Heart left ventricle (tissue), 16 donors: Measurements from ENCODE around the gene TMC5. TPM values are rescaled to one million over a fixed set of nuclear protein-coding genes. Genes with fewer than 3 reads are reported as not detected.
A peak's percentile ranks its signal among the peaks of the same experiment; 100 is the strongest.
"Not testable (repeated sequence)": the region's sequence is repeated elsewhere in the genome, so short reads cannot be mapped to it uniquely, and the experiment has no call there.

ENCODE experiments used
- ATAC-seq, 4 donors: fragments of 200-7000 bp; cut with Tn5 transposase; one replicate each; pipeline ENCODE4 v1.9.1; 2020 to 2022; ENCODE audit warnings: moderate library complexity in 4 of 4, mild to moderate bottlenecking in 3 of 4, moderate number of reproducible peaks in 1 of 4
- DNase-seq, 5 donors: peaks; one replicate each; pipeline ENCODE4 v3.0.0-alpha.2; 2020
- H3K27ac ChIP-seq, 12 donors: fragments of 200-600 bp; sonication (generic) in 4 of 12; one replicate each; pipeline versions ENCODE4 v1.5.0 to v1.8.0; 2016 to 2022; ENCODE audit warnings: mild to moderate bottlenecking in 2 of 12
- H3K27me3 ChIP-seq, 9 donors: fragments of 200-600 bp; sonication (generic) in 2 of 9; one replicate each; pipeline versions ENCODE4 v1.5.1 to v1.8.0; 2016 to 2022; ENCODE audit warnings: mild to moderate bottlenecking in 3 of 9
- H3K36me3 ChIP-seq, 9 donors: fragments of 200-600 bp; sonication (generic) in 2 of 9; one replicate each; pipeline versions ENCODE4 v1.5.0 to v1.8.0; 2018 to 2022; ENCODE audit warnings: mild to moderate bottlenecking in 2 of 9
- H3K4me1 ChIP-seq, 12 donors: fragments of 200-600 bp; sonication (generic) in 4 of 12; one replicate each; pipeline versions ENCODE4 v1.5.0 to v1.8.0; 2016 to 2022; ENCODE audit warnings: mild to moderate bottlenecking in 3 of 12
- H3K4me3 ChIP-seq, 12 donors: fragments of 200-600 bp; sonication (generic) in 4 of 12; one replicate each; pipeline versions ENCODE4 v1.5.0 to v1.8.0; 2017 to 2022; ENCODE audit warnings: mild to moderate bottlenecking in 9 of 12, moderate library complexity in 4 of 12
- H3K9me3 ChIP-seq, 12 donors: fragments of 200-600 bp; sonication (generic) in 4 of 12; one replicate each; pipeline versions ENCODE4 v1.5.0 to v1.8.0; 2016 to 2022; ENCODE audit warnings: mild to moderate bottlenecking in 1 of 12
- CTCF ChIP-seq, 12 donors: fragments of 200-600 bp; sonication (generic) in 4 of 12; IDR thresholded peaks; one replicate each; pipeline versions ENCODE4 v1.5.0 to v1.8.0; 2018 to 2022; ENCODE audit warnings: antibody characterized with exemption in 12 of 12, mild to moderate bottlenecking in 5 of 12
- POLR2A ChIP-seq, 2 donors: fragments of 450-650 bp; IDR thresholded peaks; one replicate each; pipeline ENCODE4 v1.6.1; 2017; ENCODE audit warnings: antibody characterized with exemption in 2 of 2, mild to moderate bottlenecking in 2 of 2, moderate library complexity in 2 of 2
- WGBS, 4 donors: extraction: QIAGEN DNeasy Blood & Tissue Kit in 2 of 4; methylation state at CpG; one replicate each; pipeline versions ENCODE4 v1.1.5 to v1.1.7; 2013 to 2018; 5-methylcytosine and 5-hydroxymethylcytosine counted together
- intact Hi-C, 10 donors: fragments of 100-400 bp; cut with DNase I; formaldehyde crosslinking; loops; one replicate each; pipeline versions ENCODE4 v1.11.1 to v1.14.2; 2022
- polyA plus RNA-seq, 2 donors: library from polyadenylated mRNA; stranded (reverse); fragments of 200-250 nt; gene quantifications; one replicate each; pipeline ENCODE4 v1.2.3, GENCODE V29; 2013
- total RNA-seq, 9 donors: library from RNA; depleted of rRNA in 2 of 9; stranded (reverse); fragments of >200 nt in 2 of 9; fragmentation: NEBNext Ultra II Directional in 3 of 9; extraction: Animal tissue kit (Norgen Biotek cat#: 25700) in 3 of 9; gene quantifications; one replicate each; pipeline versions ENCODE4 v1.1.0 to v1.2.4, GENCODE V29; 2016 to 2023
- donor health status: ischemic (EF 13 %, LVEDD 7.1; RV severe dilation, severe dysfunction).
- donor health status: healthy with polysubstance abuse.
- donor health status: DM: no; HTN: yes; CAD: no.
- donor health status: DM: no; HTN: no; CAD: no.
- donor health status: ischemic (EF 25% LVEDD 6.9; RV normal size, moderate dysfunction).
- donor health status: ischemic (EF 25% LVEDD 5.7; RV mildly dilated, moderate dysfunction).
- donor health status: healthy.
- donor health status: DM: yes; HTN: yes; CAD: no.
- donor health status: ischemic (EF 35%, LVEDD 5.7; RV mildly dilated, moderate dysfunction).
- donor health status: nonischemic (EF 11% LVEDD 7.7; RV severe dilation, severe dysfunction).
- donor health status: DM: yes; HTN: yes; CAD: no.
- donor health status: PGD.
- donor health status: ischemic (EF 29% LVEDD 5.4; RV normal size, mild dysfunction).
- donor health status: nonischemic (EF 23%, LVEDD 6.1; RV moderate dilation, normal function).

TMC5 gene
- total and polyA plus RNA-seq, 11 donors, result 1.8 TPM; not detected in 10

- DNase-seq (peak in 1 of 5 donors; percentile 28), ATAC-seq (peak in 2 of 4 donors; percentile 36 to 52)
- no peak for TF ChIP-seq POLR2A (IDR thresholded peaks at IDR 0.05)
- peak in 7 of 12 donors; percentile 6 to 35 (median 26) for TF ChIP-seq CTCF (IDR thresholded peaks at IDR 0.05)
- H3K4me1 ChIP-seq, result no peaks in the 10 kb centered on the region
- intact Hi-C loops, result no loop called here
- no peak overlapping the region for H3K4me3 ChIP-seq
- peaks cover 0 to 9% (median 0%) of the 10 kb centered on the region in 12 donors for H3K9me3 ChIP-seq
- H3K27me3 ChIP-seq, result peaks cover 0 to 57% (median 10%) of the 10 kb centered on the region in 9 donors
- WGBS, 4 donors, result 15 to 24% (median 16%) methylated on average over 5 of the region's 5 CpGs
- no peaks in the 10 kb centered on the region for H3K36me3 ChIP-seq
- H3K27ac ChIP-seq, result no peak overlapping the region
Observed at GRCh38 chr16:19389246-19389645, 28.4 kb upstream of the TMC5 start.

- peaks cover 0 to 46% (median 10%) of the 10 kb centered on the region in 9 donors for H3K27me3 ChIP-seq
Observed at GRCh38 chr16:19391185-19391776, 26.4 kb upstream of the TMC5 start.

GRCh38 chr16:19392352-19392751, 25.3 kb upstream of the TMC5 start:
- DNase-seq (no peak), ATAC-seq (no peak)
- Histone ChIP-seq H3K4me1 (no peaks in the 10 kb centered on the region), H3K27ac (no peak overlapping the region), H3K9me3 (peaks cover 0 to 4% (median 0%) of the 10 kb centered on the region in 12 donors), H3K27me3 (peaks cover 0 to 45% (median 10%) of the 10 kb centered on the region in 9 donors), H3K36me3 (no peaks in the 10 kb centered on the region), H3K4me3 (no peak overlapping the region)
- TF ChIP-seq CTCF (IDR thresholded peaks at IDR 0.05), result no peak
- TF ChIP-seq POLR2A (IDR thresholded peaks at IDR 0.05), result no peak
- WGBS, 4 donors, result 67 to 80% (median 77%) methylated on average over 2 of the region's 2 CpGs
- intact Hi-C loops, result loop anchor here in 1 of 10 donors (10.0 kb wide), 1 partner anchor 52 kb away; no protein-coding TSS in a partner anchor

More at GRCh38 chr16:19391185-19391776, 26.4 kb upstream of the TMC5 start:
- WGBS, 4 donors, result 83 to 87% (median 86%) methylated on average over 6 of the region's 6 CpGs
- H3K27ac ChIP-seq, ATAC-seq, H3K4me1 ChIP-seq, H3K4me3 ChIP-seq, DNase-seq, H3K9me3 ChIP-seq, H3K36me3 ChIP-seq: not testable (repeated sequence)
- intact Hi-C loops, result loop anchor here in 1 of 10 donors (10.0 kb wide), 1 partner anchor 54 kb away; no protein-coding TSS in a partner anchor

- DNase-seq (no peak), ATAC-seq (no peak)
- Histone ChIP-seq H3K9me3 (no peaks in the 10 kb centered on the region), H3K4me1 (no peaks in the 10 kb centered on the region), H3K27ac (no peak overlapping the region), H3K36me3 (no peaks in the 10 kb centered on the region), H3K4me3 (no peak overlapping the region), H3K27me3 (peaks cover 0 to 45% (median 10%) of the 10 kb centered on the region in 9 donors)
- intact Hi-C loops, result loop anchor here in 1 of 10 donors (10.0 kb wide), 1 partner anchor 51 kb away; no protein-coding TSS in a partner anchor
- TF ChIP-seq CTCF (IDR thresholded peaks at IDR 0.05), result no peak
- TF ChIP-seq POLR2A (IDR thresholded peaks at IDR 0.05), result no peak
- 53 to 59% (median 55%) methylated on average over 13 of the region's 13 CpGs for WGBS, 4 donors
Observed at GRCh38 chr16:19393226-19394111, 24.2 kb upstream of the TMC5 start.

GRCh38 chr16:19395646-19396267, 21.9 kb upstream of the TMC5 start:
- not testable (repeated sequence) for H3K4me1 ChIP-seq, H3K27ac ChIP-seq, ATAC-seq, H3K36me3 ChIP-seq, H3K9me3 ChIP-seq, DNase-seq, H3K4me3 ChIP-seq
- peaks cover 0 to 36% (median 5%) of the 10 kb centered on the region in 9 donors for H3K27me3 ChIP-seq
- intact Hi-C loops, result loop anchor here in 1 of 10 donors (10.0 kb wide), 1 partner anchor 49 kb away; no protein-coding TSS in a partner anchor
- WGBS, 4 donors, result 45 to 57% (median 47%) methylated on average over 4 of the region's 4 CpGs
